GM12865 (cell line): ENCODE measurements around the gene PLCG1.
"Not testable (repeated sequence)": the region's sequence is repeated elsewhere in the genome, so short reads cannot be mapped to it uniquely, and the experiment has no call there.

Source experiments
- DNase-seq: peaks from one replicate; pipeline ENCODE4 v3.0.0; 2010; ENCODE audit warnings: low read depth
- H3K4me3 ChIP-seq: 2 replicates; pipeline ENCODE4 v1.5.1; 2011; ENCODE audit warnings: mild to moderate bottlenecking, low read depth, low read length, control low read depth
- CTCF ChIP-seq: IDR thresholded peaks from 2 replicates; pipeline ENCODE4 v1.5.1; 2011; ENCODE audit warnings: low read length, control low read depth, low read depth, inconsistent platforms; ENCODE audit not compliant: insufficient read depth; ENCODE audit errors: missing control alignments

PLCG1 gene

DNA sequence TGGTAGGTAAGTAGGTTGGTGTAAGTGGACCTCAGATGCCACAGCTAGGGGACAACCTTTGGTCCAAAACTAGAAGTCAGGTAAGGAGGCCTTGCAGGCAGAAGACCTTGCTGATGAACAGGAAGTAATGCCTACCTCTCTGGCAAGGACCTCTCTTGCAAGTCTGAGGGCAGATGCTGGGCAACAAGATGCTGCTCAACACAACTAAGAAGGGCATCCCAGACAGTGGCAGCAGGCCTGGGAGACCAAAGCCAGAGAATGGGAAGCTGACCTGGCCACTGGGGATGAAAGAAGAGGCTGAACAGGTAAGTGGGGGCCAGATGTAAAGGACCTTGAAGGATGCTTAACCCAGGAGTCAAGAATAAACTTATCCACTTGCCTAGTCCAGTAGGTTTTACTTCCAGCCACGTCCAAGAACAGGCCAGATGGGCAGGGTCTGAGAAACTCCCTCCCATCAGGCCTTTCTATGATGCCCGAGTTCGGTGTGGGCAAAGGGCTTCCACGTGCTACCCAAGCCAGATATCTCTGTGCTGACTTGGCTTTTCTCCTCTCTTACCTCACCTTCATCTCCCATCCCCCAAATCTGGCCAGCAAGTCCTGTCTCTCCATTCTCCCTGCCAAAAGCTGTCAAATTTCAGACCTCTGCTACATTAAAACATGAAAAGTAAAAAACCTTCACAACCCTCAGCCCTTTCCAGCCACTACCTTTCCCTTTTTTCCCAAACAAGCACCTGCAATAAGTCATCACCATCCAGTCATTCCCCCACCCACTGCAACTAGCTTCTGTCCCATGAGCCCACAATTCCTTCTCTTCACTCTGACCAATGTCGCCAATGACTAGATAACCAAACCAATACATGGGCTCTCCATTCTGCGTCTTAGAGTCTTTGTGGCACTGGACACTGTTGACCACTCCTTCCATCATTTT, 11.5 kb upstream of the PLCG1 start:
- DNase-seq = no peak
- no peak for TF ChIP-seq CTCF
- no peak overlapping the region for H3K4me3 ChIP-seq

GRCh38 chr20:41126719-41127118, 10.6 kb upstream of the PLCG1 start:
- no peak overlapping the region for H3K4me3 ChIP-seq
- TF ChIP-seq CTCF = no peak
- no peak for DNase-seq

DNA sequence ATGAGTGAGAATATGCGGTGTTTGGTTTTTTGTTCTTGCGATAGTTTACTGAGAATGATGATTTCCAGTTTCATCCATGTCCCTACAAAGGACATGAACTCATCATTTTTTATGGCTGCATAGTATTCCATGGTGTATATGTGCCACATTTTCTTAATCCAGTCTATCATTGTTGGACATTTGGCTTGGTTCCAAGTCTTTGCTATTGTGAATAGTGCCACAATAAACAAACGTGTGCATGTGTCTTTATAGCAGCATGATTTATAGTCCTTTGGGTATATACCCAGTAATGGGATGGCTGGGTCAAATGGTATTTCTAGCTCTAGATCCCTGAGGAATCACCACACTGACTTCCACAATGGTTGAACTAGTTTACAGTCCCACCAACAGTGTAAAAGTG, 9.0 kb upstream of the PLCG1 start:
- not testable (repeated sequence) for DNase-seq, H3K4me3 ChIP-seq

GRCh38 chr20:41131594-41132387, 5.6 kb upstream of the PLCG1 start:
- peak; percentile 69 for DNase-seq
- no peak for TF ChIP-seq CTCF
- H3K4me3 ChIP-seq = no peak overlapping the region

- not testable (repeated sequence) for DNase-seq, H3K4me3 ChIP-seq
Measured at GRCh38 chr20:41132388-41132775, 5.0 kb upstream of the PLCG1 start.

GRCh38 chr20:41133709-41134361, 3.5 kb upstream of the PLCG1 start:
- no peak for TF ChIP-seq CTCF
- H3K4me3 ChIP-seq = no peak overlapping the region
- peak; percentile 89 for DNase-seq

- H3K4me3 ChIP-seq = no peak overlapping the region
- no peak for TF ChIP-seq CTCF
- no peak for DNase-seq
Measured at GRCh38 chr20:41134362-41135186, 2.8 kb upstream of the PLCG1 start.
